Measurements from ENCODE around the gene PPP5C. TPM values are rescaled to one million over a fixed set of nuclear protein-coding genes. Genes with fewer than 3 reads are reported as not detected.
A peak's percentile ranks its signal among the peaks of the same experiment; 100 is the strongest.

Gene PPP5C
- total and polyA plus RNA-seq, 7 donors: 27.6 to 62.3 (median 43.9) TPM

- peaks cover 0 to 21% (median 6%) of the 10 kb centered on the region in 4 donors for H3K4me1 ChIP-seq
- peaks cover 22 to 71% (median 52%) of the 10 kb centered on the region in 4 donors for H3K36me3 ChIP-seq
- TF ChIP-seq EP300 (IDR thresholded peaks at IDR 0.05) (no peak), POLR2AphosphoS5 (IDR thresholded peaks at IDR 0.05) (no peak), POLR2A (IDR thresholded peaks at IDR 0.05) (no peak)
- 86 to 92% methylated on average over 7 of the region's 7 CpGs for WGBS, 2 donors
- H3K27me3 ChIP-seq: no peaks in the 10 kb centered on the region
- no peak overlapping the region for H3K27ac ChIP-seq
- intact Hi-C loops (cut with DNase I): no loop called here
- no peak overlapping the region for H3K4me3 ChIP-seq
- no peaks in the 10 kb centered on the region for H3K9me3 ChIP-seq
- DNase-seq: peak; percentile 53
Measured at GRCh38 chr19:46383846-46384245, 37.0 kb downstream of the PPP5C start.

GRCh38 chr19:46384396-46384795 is 37.5 kb downstream of the PPP5C start:
- H3K4me3 ChIP-seq: no peak overlapping the region
- no peaks in the 10 kb centered on the region for H3K27me3 ChIP-seq
- 95 to 96% methylated on average over 11 of the region's 11 CpGs for WGBS, 2 donors
- no peak overlapping the region for H3K27ac ChIP-seq
- peak; percentile 52 for DNase-seq
- peaks cover 26 to 75% (median 56%) of the 10 kb centered on the region in 4 donors for H3K36me3 ChIP-seq
- intact Hi-C loops (cut with DNase I): no loop called here
- H3K4me1 ChIP-seq: peaks cover 0 to 15% (median under 1%) of the 10 kb centered on the region in 4 donors
- no peaks in the 10 kb centered on the region for H3K9me3 ChIP-seq
- no peak for TF ChIP-seq POLR2AphosphoS5 (IDR thresholded peaks at IDR 0.05)
- no peak for TF ChIP-seq POLR2A (IDR thresholded peaks at IDR 0.05)
- TF ChIP-seq EP300 (IDR thresholded peaks at IDR 0.05): no peak
- TF ChIP-seq CTCF (IDR thresholded peaks at IDR 0.05): no peak

GRCh38 chr19:46385636-46386035 is 38.7 kb downstream of the PPP5C start:
- Histone ChIP-seq H3K4me1 (peaks cover 0 to 9% (median 0%) of the 10 kb centered on the region in 4 donors), H3K27me3 (no peaks in the 10 kb centered on the region), H3K36me3 (peaks cover 36 to 87% (median 67%) of the 10 kb centered on the region in 4 donors), H3K4me3 (no peak overlapping the region), H3K9me3 (no peaks in the 10 kb centered on the region), H3K27ac (no peak overlapping the region)
- TF ChIP-seq EP300 (IDR thresholded peaks at IDR 0.05) (no peak), CTCF (IDR thresholded peaks at IDR 0.05) (no peak), POLR2AphosphoS5 (IDR thresholded peaks at IDR 0.05) (no peak), POLR2A (IDR thresholded peaks at IDR 0.05) (no peak)
- WGBS, 2 donors: 88 to 93% methylated on average over 11 of the region's 11 CpGs
- peak; percentile 19 for DNase-seq
- intact Hi-C loops (cut with DNase I): no loop called here

- WGBS, 2 donors: 94% methylated on average over 10 of the region's 10 CpGs
- no peaks in the 10 kb centered on the region for H3K27me3 ChIP-seq
- peaks cover 41 to 92% (median 72%) of the 10 kb centered on the region in 4 donors for H3K36me3 ChIP-seq
- peaks cover 0 to 9% (median 0%) of the 10 kb centered on the region in 4 donors for H3K4me1 ChIP-seq
- H3K27ac ChIP-seq: no peak overlapping the region
- H3K9me3 ChIP-seq: no peaks in the 10 kb centered on the region
- peak; percentile 45 for DNase-seq
- intact Hi-C loops (cut with DNase I): no loop called here
- no peak for TF ChIP-seq POLR2A (IDR thresholded peaks at IDR 0.05)
- no peak for TF ChIP-seq CTCF (IDR thresholded peaks at IDR 0.05)
- TF ChIP-seq EP300 (IDR thresholded peaks at IDR 0.05): no peak
- TF ChIP-seq POLR2AphosphoS5 (IDR thresholded peaks at IDR 0.05): no peak
- no peak overlapping the region for H3K4me3 ChIP-seq
Measured at GRCh38 chr19:46386151-46386550, 39.3 kb downstream of the PPP5C start.

GRCh38 chr19:46386996-46387712 is 40.3 kb downstream of the PPP5C start:
- peak; percentile 25 for DNase-seq
- H3K36me3 ChIP-seq: peaks cover 45 to 87% (median 76%) of the 10 kb centered on the region in 4 donors
- TF ChIP-seq EP300 (IDR thresholded peaks at IDR 0.05): no peak
- TF ChIP-seq POLR2A (IDR thresholded peaks at IDR 0.05): no peak
- no peak for TF ChIP-seq CTCF (IDR thresholded peaks at IDR 0.05)
- TF ChIP-seq POLR2AphosphoS5 (IDR thresholded peaks at IDR 0.05): no peak
- intact Hi-C loops (cut with DNase I): no loop called here
- no peak overlapping the region for H3K4me3 ChIP-seq
- no peaks in the 10 kb centered on the region for H3K9me3 ChIP-seq
- WGBS, 2 donors: 95 to 96% methylated on average over 30 of the region's 30 CpGs
- no peaks in the 10 kb centered on the region for H3K27me3 ChIP-seq
- H3K4me1 ChIP-seq: peaks cover 0 to 2% (median under 1%) of the 10 kb centered on the region in 4 donors
- no peak overlapping the region for H3K27ac ChIP-seq
